H9 (cell line): ENCODE data around the gene EHD4. TPM values are rescaled to one million over a fixed set of nuclear protein-coding genes. Genes with fewer than 3 reads are reported as not detected.

Experiments used
- DNase-seq: peaks from one replicate; pipeline ENCODE4 v3.0.0-alpha.2; 2017
- H2AFZ ChIP-seq: one replicate; pipeline ENCODE4 v1.6.1; 2013; ENCODE audit warnings: mild to moderate bottlenecking, low read length, control low read depth, moderate library complexity
- H2AK5ac ChIP-seq: 2 replicates; pipeline ENCODE4 v1.6.1; 2013; ENCODE audit warnings: low read length, control low read depth, mixed read lengths; ENCODE audit not compliant: insufficient read length
- H2BK120ac ChIP-seq: one replicate; pipeline ENCODE4 v1.6.1; 2013; ENCODE audit warnings: low read depth, mild to moderate bottlenecking, low read length, control low read depth, inconsistent platforms; ENCODE audit not compliant: poor library complexity, severe bottlenecking
- H2BK12ac ChIP-seq: 2 replicates; pipeline ENCODE4 v1.6.1; 2013; ENCODE audit warnings: low read length, control low read depth, mixed read lengths, low read depth; ENCODE audit not compliant: insufficient read length
- H2BK15ac ChIP-seq: 2 replicates; pipeline ENCODE4 v1.6.1; 2013; ENCODE audit warnings: low read depth, low read length, control low read depth
- H2BK20ac ChIP-seq: one replicate; pipeline ENCODE4 v1.6.1; 2013; ENCODE audit warnings: low read depth, mild to moderate bottlenecking, low read length, control low read depth, inconsistent platforms; ENCODE audit not compliant: poor library complexity, severe bottlenecking
- H2BK5ac ChIP-seq: 2 replicates; pipeline ENCODE4 v1.6.1; 2013; ENCODE audit warnings: low read length, control low read depth, mixed read lengths; ENCODE audit not compliant: insufficient read length
- H3K14ac ChIP-seq: 2 replicates; pipeline ENCODE4 v1.6.1; 2013; ENCODE audit warnings: low read length, control low read depth; ENCODE audit not compliant: insufficient read depth
- H3K18ac ChIP-seq: 2 replicates; pipeline ENCODE4 v1.6.1; 2013; ENCODE audit warnings: low read depth, mild to moderate bottlenecking, mixed read lengths, low read length, control low read depth; ENCODE audit not compliant: insufficient read length
- H3K23ac ChIP-seq: 2 replicates; pipeline ENCODE4 v1.6.1; 2013; ENCODE audit warnings: low read length, control low read depth, mixed read lengths, low read depth; ENCODE audit not compliant: insufficient read length
- H3K23me2 ChIP-seq: 2 replicates; pipeline ENCODE4 v1.6.1; 2013; ENCODE audit warnings: low read depth, mild to moderate bottlenecking, mixed read lengths, low read length, control low read depth; ENCODE audit not compliant: insufficient read length, poor library complexity, severe bottlenecking
- H3K27ac ChIP-seq: 2 replicates; pipeline ENCODE4 v1.5.1; 2013; ENCODE audit warnings: low read length, control low read depth, mixed read lengths, low read depth; ENCODE audit not compliant: insufficient read length
- H3K27me3 ChIP-seq: 2 replicates; pipeline ENCODE4 v1.6.1; 2013; ENCODE audit warnings: low read length, control low read depth, inconsistent platforms; ENCODE audit not compliant: insufficient read depth
- H3K4ac ChIP-seq: 2 replicates; pipeline ENCODE4 v1.6.1; 2013; ENCODE audit warnings: low read depth, mild to moderate bottlenecking, control low read depth, inconsistent platforms, low read length, moderate library complexity
- H3K4me1 ChIP-seq: 2 replicates; pipeline ENCODE4 v1.6.1; 2013; ENCODE audit warnings: low read length, control low read depth, inconsistent platforms; ENCODE audit not compliant: insufficient read depth
- H3K4me2 ChIP-seq: 2 replicates; pipeline ENCODE4 v1.6.1; 2013; ENCODE audit warnings: low read length, control low read depth, mixed read lengths; ENCODE audit not compliant: insufficient read length, insufficient read depth
- H3K56ac ChIP-seq: 2 replicates; pipeline ENCODE4 v1.6.1; 2013; ENCODE audit warnings: low read depth, mild to moderate bottlenecking, mixed read lengths, low read length, control low read depth; ENCODE audit not compliant: insufficient read length
- H3K79me1 ChIP-seq: 2 replicates; pipeline ENCODE4 v1.6.1; 2013; ENCODE audit warnings: low read depth, mild to moderate bottlenecking, moderate library complexity, low read length, control low read depth, inconsistent platforms; ENCODE audit not compliant: insufficient read depth, poor library complexity, severe bottlenecking
- H3K79me2 ChIP-seq: 2 replicates; pipeline ENCODE4 v1.6.1; 2013; ENCODE audit warnings: low read length, control low read depth, inconsistent platforms; ENCODE audit not compliant: insufficient read depth
- H3K9ac ChIP-seq: 2 replicates; pipeline ENCODE4 v1.6.1; 2013; ENCODE audit warnings: low read length, control low read depth, mixed read lengths; ENCODE audit not compliant: insufficient read length; ENCODE audit errors: extremely low read depth
- H3K9me3 ChIP-seq: one replicate; pipeline ENCODE4 v1.6.1; 2013; ENCODE audit warnings: low read depth, low read length, inconsistent platforms; ENCODE audit not compliant: control insufficient read depth
- H3T11ph ChIP-seq: one replicate; pipeline ENCODE4 v1.6.1; 2013; ENCODE audit warnings: mild to moderate bottlenecking, low read length, control low read depth, inconsistent platforms
- H4K20me1 ChIP-seq: one replicate; pipeline ENCODE4 v1.6.1; 2013; ENCODE audit not compliant: control insufficient read depth, insufficient read length, insufficient read depth
- H4K5ac ChIP-seq: 2 replicates; pipeline ENCODE4 v1.6.1; 2013; ENCODE audit warnings: low read depth, mild to moderate bottlenecking, mixed read lengths, low read length, control low read depth; ENCODE audit not compliant: insufficient read length
- H4K8ac ChIP-seq: replicated peaks from 2 replicates; pipeline ENCODE4 v1.6.1; 2013; ENCODE audit warnings: low read length, control low read depth, mixed read lengths, low read depth; ENCODE audit not compliant: insufficient read length
- H4K91ac ChIP-seq: 2 replicates; pipeline ENCODE4 v1.6.1; 2013; ENCODE audit warnings: low read depth, mild to moderate bottlenecking, moderate library complexity, mixed read lengths, low read length, control low read depth; ENCODE audit not compliant: insufficient read length
- H3K27ac Mint-ChIP-seq, 3 experiments: 2 replicates in 2 of 3; 3 replicates in 1 of 3; pipeline ENCODE4 v1.8.0; 2020 to 2021; ENCODE audit warnings: mixed read lengths in 3 of 3, mild to moderate bottlenecking in 1 of 3, moderate library complexity in 1 of 3
- H3K27me3 Mint-ChIP-seq: 2 replicates; pipeline ENCODE4 v1.8.0; 2021; ENCODE audit warnings: low read depth, mild to moderate bottlenecking, moderate library complexity, mixed read lengths
- H3K36me3 Mint-ChIP-seq, 3 experiments: 2 replicates in 2 of 3; 3 replicates in 1 of 3; pipeline ENCODE4 v1.8.0; 2020 to 2021; ENCODE audit warnings: low read depth in 3 of 3, mixed read lengths in 3 of 3; ENCODE audit not compliant: insufficient read depth in 1 of 3
- H3K4me1 Mint-ChIP-seq, 2 experiments: 2 replicates each; pipeline ENCODE4 v1.8.0; 2020; ENCODE audit warnings: mixed read lengths in 2 of 2
- H3K4me3 Mint-ChIP-seq, 2 experiments: 2 replicates in 1 of 2; 3 replicates in 1 of 2; pipeline ENCODE4 v1.8.0; 2020 to 2021; ENCODE audit warnings: mild to moderate bottlenecking in 2 of 2, mixed read lengths in 2 of 2, moderate library complexity in 1 of 2
- H3K9me3 Mint-ChIP-seq, 2 experiments: 2 replicates in 1 of 2; 3 replicates in 1 of 2; pipeline ENCODE4 v1.8.0; 2020; ENCODE audit warnings: mild to moderate bottlenecking in 2 of 2, mixed read lengths in 2 of 2, moderate library complexity in 1 of 2
- WGBS: extraction: QIAGEN DNeasy Blood & Tissue Kit; methylation state at CpG from one replicate; pipeline ENCODE4 v1.1.7; 2013; ENCODE audit warnings: missing lambda C conversion rate, low lambda C conversion rate, mixed read lengths; ENCODE audit not compliant: insufficient read length; ENCODE audit errors: extremely low coverage; 5-methylcytosine and 5-hydroxymethylcytosine counted together
- total RNA-seq: library from RNA; stranded (reverse); gene quantifications from 2 replicates; pipeline ENCODE4 v1.2.1, GENCODE V29; 2021
- TF ChIP-seq, protein P1 (sequence below): fragments of 200-600 bp; sonication (generic); conservative IDR thresholded peaks from 3 replicates; pipeline ENCODE4 v1.8.0; 2021; ENCODE audit warnings: antibody characterized with exemption, mild to moderate bottlenecking

Gene EHD4
- total RNA-seq, 1 experiment from 2014 or later = 22.9 TPM

DNA sequence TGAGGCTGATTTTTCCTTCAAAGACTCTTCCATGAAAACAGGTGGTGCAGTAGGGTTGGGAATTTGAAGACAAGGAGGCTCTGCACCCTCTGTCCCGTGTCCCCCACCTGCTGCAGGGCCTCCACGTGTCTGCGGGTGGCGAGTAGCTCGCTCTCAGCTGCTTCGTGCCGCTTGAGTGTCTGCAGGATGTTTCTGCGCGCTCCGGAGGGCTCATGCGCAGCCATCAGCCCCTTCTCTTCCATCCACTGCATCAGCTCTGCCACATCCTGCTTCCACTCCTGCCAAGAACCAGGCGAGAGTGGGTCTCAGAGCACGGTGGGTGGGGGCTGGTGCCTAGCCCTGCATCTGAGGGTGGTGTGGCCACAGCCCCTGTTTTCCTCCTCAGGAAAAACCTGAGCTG lies 96.3 kb downstream of the EHD4 start:
- no peak overlapping the region for H3K4me2 ChIP-seq
- H2BK12ac ChIP-seq = no peak overlapping the region
- Mint-ChIP-seq H3K4me3 (no peak overlapping the region), H3K36me3 (no peaks in the 10 kb centered on the region), H3K9me3 (no peaks in the 10 kb centered on the region; a peak in 2 of 5 replicates), H3K27me3 (peaks cover 17% of the 10 kb centered on the region), H3K4me1 (no peaks in the 10 kb centered on the region), H3K27ac (peak overlapping the region in 1 of 3 experiments; percentile 53; a peak in 1 of 7 replicates)
- H2AK5ac ChIP-seq = no peak overlapping the region
- H2AFZ ChIP-seq = no peak overlapping the region
- H3K9me3 ChIP-seq = no peaks in the 10 kb centered on the region
- H3K14ac ChIP-seq = no peak overlapping the region; the same call in 1 of the 2 replicates
- no peak overlapping the region for H4K8ac ChIP-seq
- no peaks in the 10 kb centered on the region for H4K20me1 ChIP-seq
- TF ChIP-seq, protein P1, sequence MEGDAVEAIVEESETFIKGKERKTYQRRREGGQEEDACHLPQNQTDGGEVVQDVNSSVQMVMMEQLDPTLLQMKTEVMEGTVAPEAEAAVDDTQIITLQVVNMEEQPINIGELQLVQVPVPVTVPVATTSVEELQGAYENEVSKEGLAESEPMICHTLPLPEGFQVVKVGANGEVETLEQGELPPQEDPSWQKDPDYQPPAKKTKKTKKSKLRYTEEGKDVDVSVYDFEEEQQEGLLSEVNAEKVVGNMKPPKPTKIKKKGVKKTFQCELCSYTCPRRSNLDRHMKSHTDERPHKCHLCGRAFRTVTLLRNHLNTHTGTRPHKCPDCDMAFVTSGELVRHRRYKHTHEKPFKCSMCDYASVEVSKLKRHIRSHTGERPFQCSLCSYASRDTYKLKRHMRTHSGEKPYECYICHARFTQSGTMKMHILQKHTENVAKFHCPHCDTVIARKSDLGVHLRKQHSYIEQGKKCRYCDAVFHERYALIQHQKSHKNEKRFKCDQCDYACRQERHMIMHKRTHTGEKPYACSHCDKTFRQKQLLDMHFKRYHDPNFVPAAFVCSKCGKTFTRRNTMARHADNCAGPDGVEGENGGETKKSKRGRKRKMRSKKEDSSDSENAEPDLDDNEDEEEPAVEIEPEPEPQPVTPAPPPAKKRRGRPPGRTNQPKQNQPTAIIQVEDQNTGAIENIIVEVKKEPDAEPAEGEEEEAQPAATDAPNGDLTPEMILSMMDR = no peak
- no peak overlapping the region for H2BK120ac ChIP-seq
- no peak for DNase-seq
- no peaks in the 10 kb centered on the region for H3K79me2 ChIP-seq
- H3K4me1 ChIP-seq = no peaks in the 10 kb centered on the region
- no peak overlapping the region for H2BK5ac ChIP-seq
- H3K79me1 ChIP-seq = no peaks in the 10 kb centered on the region
- no peak overlapping the region for H3K4ac ChIP-seq
- H3K23ac ChIP-seq = no peak overlapping the region
- H2BK15ac ChIP-seq = no peak overlapping the region
- no CpG with 5 or more reads among the region's 13 CpGs for WGBS
- H3K23me2 ChIP-seq = no peaks in the 10 kb centered on the region
- H2BK20ac ChIP-seq = no peak overlapping the region
- H3K18ac ChIP-seq = no peak overlapping the region
- H3K56ac ChIP-seq = no peak overlapping the region
- H3K9ac ChIP-seq = no peak overlapping the region
- H3K27ac ChIP-seq = no peak overlapping the region
- no peak overlapping the region for H4K5ac ChIP-seq
- no peaks in the 10 kb centered on the region; the same call in 1 of the 2 replicates for H3K27me3 ChIP-seq
- H4K91ac ChIP-seq = no peak overlapping the region
- H3T11ph ChIP-seq = no peak overlapping the region
